HepG2 (cell line): ENCODE data around the gene BHLHE41. TPM values are rescaled to one million over a fixed set of nuclear protein-coding genes. Genes with fewer than 3 reads are reported as not detected.

Experiments used
- ATAC-seq: fragments of 200-7000 bp; cut with Tn5 transposase; 3 replicates; pipeline ENCODE4 v1.9.1; 2020; ENCODE audit warnings: mild to moderate bottlenecking, moderate library complexity
- BruUV-seq: library from RNA; stranded (reverse); fragments of 400-500 nt; replicated peaks from 2 replicates; lab custom pipeline; 2021; lab: Mats Ljungman, UMichigan
- CTCF ChIA-PET: fragments of 300-600 bp; formaldehyde crosslinking; extraction: SDS; loops from one replicate; lab custom pipeline; 2021; ENCODE audit warnings: low total read pairs, inconsistent platforms, low intra/inter-chr PET ratio; lab: Yijun Ruan, JAX
- POLR2A ChIA-PET: fragments of 350-600 bp; sonication (Branson Sonifier 250); formaldehyde crosslinking; loops from one replicate; lab custom pipeline; 2020; ENCODE audit warnings: antibody characterized with exemption, inconsistent platforms; lab: Yijun Ruan, JAX
- DNase-seq: peaks from one replicate; pipeline ENCODE4 v3.0.0-alpha.2; 2015; ENCODE audit warnings: low spot score
- FAIRE-seq: peaks from 3 replicates; lab custom pipeline; 2011; peaks lifted over from hg19 to GRCh38; lab: Jason Lieb, UNC
- H2AFZ ChIP-seq: one replicate; pipeline ENCODE4 v1.6.1; 2011; ENCODE audit warnings: low read length, inconsistent platforms
- H3K27ac ChIP-seq: fragments of 300-600 bp; 3 replicates; pipeline ENCODE4 v1.8.0; 2011; ENCODE audit warnings: mixed run types, mild to moderate bottlenecking, mixed read lengths, low read length, inconsistent platforms; ENCODE audit not compliant: insufficient read depth; ENCODE audit errors: extremely low read length
- H3K27me3 ChIP-seq, 2 experiments: fragments of 200-600 bp in 1 of 2; 2 replicates in 1 of 2; 3 replicates in 1 of 2; pipeline versions ENCODE4 v1.6.0 to v1.8.0; 2011; ENCODE audit warnings: low read length in 2 of 2, mild to moderate bottlenecking in 2 of 2, moderate library complexity in 2 of 2, inconsistent platforms in 1 of 2; ENCODE audit not compliant: insufficient read depth in 2 of 2, control insufficient read depth in 1 of 2
- H3K36me3 ChIP-seq, 2 experiments: fragments of 200-600 bp in 1 of 2; replicated peaks in 1 of 2; 2 replicates in 1 of 2; 3 replicates in 1 of 2; pipeline versions ENCODE4 v1.5.1 to v1.8.0; 2011; ENCODE audit warnings: low read length in 2 of 2, inconsistent platforms in 1 of 2; ENCODE audit not compliant: insufficient read depth in 2 of 2, control insufficient read depth in 1 of 2
- H3K4me1 ChIP-seq: 2 replicates; pipeline ENCODE4 v1.5.1; 2012; ENCODE audit warnings: low read length, inconsistent platforms; ENCODE audit not compliant: insufficient read depth
- H3K4me2 ChIP-seq: 2 replicates; pipeline ENCODE4 v1.6.0; 2011; ENCODE audit warnings: low read depth, low read length, inconsistent platforms
- H3K4me3 ChIP-seq, 3 experiments: fragments of 200-600 bp in 1 of 3; sonication (generic), shearing (Covaris generic) in 1 of 3; replicated peaks in 1 of 3; 2 replicates each; pipeline ENCODE4 v1.5.1; 2011 to 2016; ENCODE audit warnings: low read length in 3 of 3, inconsistent platforms in 2 of 3, low read depth in 2 of 3, mild to moderate bottlenecking in 2 of 3, control low read depth in 1 of 3, mixed read lengths in 1 of 3; ENCODE audit not compliant: insufficient read depth in 1 of 3
- H3K79me2 ChIP-seq: one replicate; pipeline ENCODE4 v1.6.1; 2011; ENCODE audit warnings: low read length, inconsistent platforms; ENCODE audit not compliant: insufficient read depth
- H3K9ac ChIP-seq: 2 replicates; pipeline ENCODE4 v1.6.0; 2011; ENCODE audit warnings: mild to moderate bottlenecking, low read depth, low read length, inconsistent platforms; ENCODE audit not compliant: insufficient read depth
- H3K9me3 ChIP-seq: 2 replicates; pipeline ENCODE4 v1.5.1; 2012; ENCODE audit warnings: mild to moderate bottlenecking, low read length
- H4K20me1 ChIP-seq: 2 replicates; pipeline ENCODE4 v1.6.0; 2011; ENCODE audit warnings: inconsistent platforms, mild to moderate bottlenecking, low read length, moderate library complexity; ENCODE audit not compliant: insufficient read depth
- DNMT1 ChIP-seq: sonication (generic); formaldehyde crosslinking; IDR thresholded peaks from 2 replicates; pipeline ENCODE4 v1.5.1; 2020; ENCODE audit warnings: mild to moderate bottlenecking, missing genetic modification reagents
- E2F1 ChIP-seq: sonication (generic); formaldehyde crosslinking; IDR thresholded peaks from 2 replicates; pipeline ENCODE4 v1.5.0; 2020; ENCODE audit warnings: missing genetic modification reagents
- ESRRA ChIP-seq: sonication (generic); formaldehyde crosslinking; IDR thresholded peaks from 2 replicates; pipeline ENCODE4 v1.5.1; 2020; ENCODE audit warnings: mild to moderate bottlenecking, low read depth, missing genetic modification reagents
- KDM5B ChIP-seq: sonication (generic); formaldehyde crosslinking; IDR thresholded peaks from 2 replicates; pipeline ENCODE4 v1.4.0; 2020; ENCODE audit warnings: missing genetic modification reagents, mild to moderate bottlenecking, borderline replicate concordance
- POGK ChIP-seq: sonication (generic); formaldehyde crosslinking; conservative IDR thresholded peaks from 2 replicates; pipeline ENCODE4 v1.8.0; 2022; ENCODE audit warnings: mild to moderate bottlenecking, moderate library complexity, missing genetic modification reagents
- SKIL ChIP-seq: sonication (generic); formaldehyde crosslinking; IDR thresholded peaks from 2 replicates; pipeline ENCODE4 v1.8.0; 2022; ENCODE audit warnings: missing genetic modification reagents, mild to moderate bottlenecking, moderate library complexity, borderline replicate concordance
- ZFP36L2 ChIP-seq: sonication (generic); formaldehyde crosslinking; IDR thresholded peaks from 2 replicates; pipeline ENCODE4 v1.4.0; 2020; ENCODE audit warnings: missing genetic modification reagents
- in situ Hi-C: cut with HindIII; loops from 2 replicates; pipeline ENCODE4 v1.10.0; 2017; ENCODE audit warnings: low pct_unique_long_range_greater_than_20kb; ENCODE audit not compliant: extremely low pct_ligation_motif_present
- intact Hi-C: fragments of 100-400 bp; cut with micrococcal nuclease; formaldehyde crosslinking; loops from one replicate; pipeline ENCODE4 v1.10.0; 2022; ENCODE audit not compliant: unreplicated experiment
- polyA plus RNA-seq, 8 experiments: library from polyadenylated mRNA; depleted of rRNA in 3 of 8; stranded (reverse) in 7 of 8; unstranded in 1 of 8; fragments of >200 nt; fragmentation: Illumina TruSeq in 4 of 8; extraction: Trizol in 4 of 8; gene quantifications; 2 replicates each; pipeline versions ENCODE4 v1.2.1 to v1.2.3, GENCODE V29; 2011 to 2016; ENCODE audit warnings: low read depth in 4 of 8, missing spikeins in 1 of 8, mixed read lengths in 1 of 8; ENCODE audit not compliant: insufficient read depth in 1 of 8
- total RNA-seq, 5 experiments: library from RNA; depleted of rRNA; stranded (reverse); fragments of >200 nt; fragmentation: Illumina TruSeq; extraction: Trizol; gene quantifications; 2 replicates each; pipeline ENCODE4 v1.2.3, GENCODE V29; 2016; ENCODE audit warnings: low read depth in 1 of 5
- TF ChIP-seq, protein P1 (sequence below): sonication (generic); formaldehyde crosslinking; IDR thresholded peaks from 2 replicates; pipeline ENCODE4 v1.8.0; 2022; ENCODE audit warnings: mild to moderate bottlenecking, missing genetic modification reagents, moderate library complexity
- TF ChIP-seq, protein P2 (sequence below): sonication (generic); formaldehyde crosslinking; IDR thresholded peaks from 2 replicates; pipeline ENCODE4 v1.5.0; 2020; ENCODE audit warnings: mild to moderate bottlenecking, missing genetic modification reagents

Gene BHLHE41
- total and polyA plus RNA-seq, 2 of the 13 experiments (the other 11 are each of a cell fraction or from before 2014, with no cell fraction given), result 0.03 TPM; not detected in 1

DNA sequence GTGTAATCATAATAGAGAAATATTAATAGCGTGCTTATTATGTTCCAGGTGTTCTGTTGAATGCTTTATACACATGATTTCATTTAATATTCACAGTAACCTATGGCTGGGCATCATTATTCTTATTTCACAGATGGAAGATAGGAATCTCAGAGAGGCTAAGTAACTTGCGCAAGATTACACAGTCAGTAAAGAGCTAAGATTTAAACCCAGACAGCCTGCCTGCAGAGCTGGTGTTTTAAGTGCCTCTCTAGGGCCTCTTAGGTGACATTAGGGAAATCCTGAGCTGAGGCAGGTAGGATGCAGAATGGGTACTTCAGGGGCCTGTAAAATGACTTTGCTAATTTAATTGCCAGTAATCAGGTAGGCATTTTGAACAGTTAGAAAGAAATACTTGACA lies 18.5 kb upstream of the BHLHE41 start (continued):
- TF ChIP-seq ZFP36L2 (CRISPR knock-in tag), result no peak
- TF ChIP-seq E2F1, result no peak
- no peak for TF ChIP-seq KDM5B (CRISPR knock-in tag)
- TF ChIP-seq SKIL (CRISPR knock-in tag), result no peak
- TF ChIP-seq, protein P1, sequence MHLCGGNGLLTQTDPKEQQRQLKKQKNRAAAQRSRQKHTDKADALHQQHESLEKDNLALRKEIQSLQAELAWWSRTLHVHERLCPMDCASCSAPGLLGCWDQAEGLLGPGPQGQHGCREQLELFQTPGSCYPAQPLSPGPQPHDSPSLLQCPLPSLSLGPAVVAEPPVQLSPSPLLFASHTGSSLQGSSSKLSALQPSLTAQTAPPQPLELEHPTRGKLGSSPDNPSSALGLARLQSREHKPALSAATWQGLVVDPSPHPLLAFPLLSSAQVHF, result no peak
- TF ChIP-seq, all 625 proteins: peak for 0

- no peaks in the 10 kb centered on the region for H3K4me1 ChIP-seq
- DNase-seq (no peak), ATAC-seq (no peak), FAIRE-seq (no peak)
- H3K36me3 ChIP-seq, result no peaks in the 10 kb centered on the region
- H3K79me2 ChIP-seq, result no peaks in the 10 kb centered on the region
- intact Hi-C loops, result no loop called here
- H3K27me3 ChIP-seq, result no peaks in the 10 kb centered on the region
- H3K27ac ChIP-seq, result no peak overlapping the region
- no peak overlapping the region for H3K4me2 ChIP-seq
- POLR2A ChIA-PET, result no interaction called here
- H4K20me1 ChIP-seq, result no peaks in the 10 kb centered on the region
- CTCF ChIA-PET, result no interaction called here
- no peak overlapping the region for H3K4me3 ChIP-seq
- TF ChIP-seq DNMT1 (CRISPR knock-in tag) (no peak), POGK (no peak), ESRRA (CRISPR knock-in tag) (no peak)
- TF ChIP-seq, protein P2, sequence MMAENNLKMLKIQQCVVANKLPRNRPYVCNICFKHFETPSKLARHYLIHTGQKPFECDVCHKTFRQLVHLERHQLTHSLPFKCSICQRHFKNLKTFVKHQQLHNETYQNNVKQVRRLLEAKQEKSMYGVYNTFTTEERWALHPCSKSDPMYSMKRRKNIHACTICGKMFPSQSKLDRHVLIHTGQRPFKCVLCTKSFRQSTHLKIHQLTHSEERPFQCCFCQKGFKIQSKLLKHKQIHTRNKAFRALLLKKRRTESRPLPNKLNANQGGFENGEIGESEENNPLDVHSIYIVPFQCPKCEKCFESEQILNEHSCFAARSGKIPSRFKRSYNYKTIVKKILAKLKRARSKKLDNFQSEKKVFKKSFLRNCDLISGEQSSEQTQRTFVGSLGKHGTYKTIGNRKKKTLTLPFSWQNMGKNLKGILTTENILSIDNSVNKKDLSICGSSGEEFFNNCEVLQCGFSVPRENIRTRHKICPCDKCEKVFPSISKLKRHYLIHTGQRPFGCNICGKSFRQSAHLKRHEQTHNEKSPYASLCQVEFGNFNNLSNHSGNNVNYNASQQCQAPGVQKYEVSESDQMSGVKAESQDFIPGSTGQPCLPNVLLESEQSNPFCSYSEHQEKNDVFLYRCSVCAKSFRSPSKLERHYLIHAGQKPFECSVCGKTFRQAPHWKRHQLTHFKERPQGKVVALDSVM (CRISPR knock-in tag), result no peak
- no TSS peak for BruUV-seq
- no peak overlapping the region for H2AFZ ChIP-seq
- H3K9me3 ChIP-seq, result no peaks in the 10 kb centered on the region
- in situ Hi-C loops, result no loop called here
- H3K9ac ChIP-seq, result no peak overlapping the region
Measured at GRCh38 chr12:26138860-26139259, 14.0 kb upstream of the BHLHE41 start.
